SK-N-SH treated with all-trans-retinoic acid at 6 μM for 48 hours (cell line): ENCODE data around the gene SDK1.

Experiments used
- ATAC-seq: fragments of 200-7000 bp; cut with Tn5 transposase; 3 replicates; pipeline ENCODE4 v1.9.1; 2020; ENCODE audit warnings: mild to moderate bottlenecking, moderate library complexity
- ARNTL ChIP-seq: fragments of 450-650 bp; formaldehyde crosslinking; IDR thresholded peaks from 2 replicates; pipeline ENCODE4 v1.5.0; 2020; ENCODE audit warnings: low read depth, mild to moderate bottlenecking, moderate library complexity, borderline replicate concordance
- BACH2 ChIP-seq: fragments of 250-450 bp; sonication (Bioruptor Pico); IDR thresholded peaks from 2 replicates; pipeline ENCODE4 v1.9.0; 2021; ENCODE audit warnings: mild to moderate bottlenecking, borderline replicate concordance
- CSDC2 ChIP-seq: fragments of 250-450 bp; sonication (Bioruptor Pico); IDR thresholded peaks from 2 replicates; pipeline ENCODE4 v1.5.0; 2020; ENCODE audit warnings: mild to moderate bottlenecking, moderate library complexity
- ESRRG ChIP-seq: fragments of 250-450 bp; sonication (Bioruptor Pico); IDR thresholded peaks from 2 replicates; pipeline ENCODE4 v1.6.1; 2021; ENCODE audit warnings: mild to moderate bottlenecking
- GLIS3 ChIP-seq: fragments of 250-450 bp; sonication (Bioruptor Pico); IDR thresholded peaks from 2 replicates; pipeline ENCODE4 v1.5.0; 2020; ENCODE audit warnings: mild to moderate bottlenecking, moderate library complexity
- ISL1 ChIP-seq: fragments of 250-450 bp; sonication (Bioruptor Pico); IDR thresholded peaks from 2 replicates; pipeline ENCODE4 v2.1.2; 2022; ENCODE audit warnings: mild to moderate bottlenecking, moderate library complexity
- PPARA ChIP-seq: fragments of 250-450 bp; sonication (Bioruptor Pico); IDR thresholded peaks from 2 replicates; pipeline ENCODE4 v1.5.0; 2020; ENCODE audit warnings: mild to moderate bottlenecking, borderline replicate concordance
- RARB ChIP-seq: fragments of 250-450 bp; sonication (Bioruptor Pico); IDR thresholded peaks from 2 replicates; pipeline ENCODE4 v1.8.0; 2021; ENCODE audit warnings: mild to moderate bottlenecking, moderate library complexity
- SNAI2 ChIP-seq: fragments of 250-450 bp; sonication (Bioruptor Pico); IDR thresholded peaks from 2 replicates; pipeline ENCODE4 v1.5.0; 2020; ENCODE audit warnings: mild to moderate bottlenecking, moderate library complexity
- TCF4 ChIP-seq: fragments of 250-450 bp; sonication (Bioruptor Pico); IDR thresholded peaks from 2 replicates; pipeline ENCODE4 v1.8.0; 2021; ENCODE audit warnings: mild to moderate bottlenecking, moderate library complexity, borderline replicate concordance
- ZC3H10 ChIP-seq: fragments of 250-450 bp; sonication (Bioruptor Pico); IDR thresholded peaks from 2 replicates; pipeline ENCODE4 v1.5.1; 2021; ENCODE audit warnings: mild to moderate bottlenecking, moderate library complexity
- ZFP3 ChIP-seq: fragments of 250-450 bp; sonication (Bioruptor Pico); IDR thresholded peaks from 2 replicates; pipeline ENCODE4 v1.5.0; 2020; ENCODE audit warnings: mild to moderate bottlenecking, moderate library complexity
- ZNF70 ChIP-seq: fragments of 450-650 bp; formaldehyde crosslinking; IDR thresholded peaks from 2 replicates; pipeline ENCODE4 v1.5.0; 2020; ENCODE audit warnings: mild to moderate bottlenecking, moderate library complexity
- ZNF8 ChIP-seq: fragments of 450-650 bp; formaldehyde crosslinking; IDR thresholded peaks from 2 replicates; pipeline ENCODE4 v1.5.0; 2020; ENCODE audit warnings: mild to moderate bottlenecking, moderate library complexity
- TF ChIP-seq, protein P1 (sequence below): fragments of 250-450 bp; sonication (Bioruptor Pico); IDR thresholded peaks from 2 replicates; pipeline ENCODE4 v1.8.0; 2021; ENCODE audit warnings: low read depth, mild to moderate bottlenecking, moderate library complexity, borderline replicate concordance
- TF ChIP-seq, protein P2 (sequence below): fragments of 250-450 bp; sonication (Bioruptor Pico); IDR thresholded peaks from 2 replicates; pipeline ENCODE4 v1.5.1; 2021; ENCODE audit warnings: mild to moderate bottlenecking, moderate library complexity
- TF ChIP-seq, protein P3 (sequence below): fragments of 250-450 bp; sonication (Bioruptor Pico); IDR thresholded peaks from 2 replicates; pipeline ENCODE4 v1.5.0; 2020; ENCODE audit warnings: mild to moderate bottlenecking, moderate library complexity
- TF ChIP-seq, protein P4 (sequence below): fragments of 250-450 bp; sonication (Bioruptor Pico); IDR thresholded peaks from 2 replicates; pipeline ENCODE4 v1.8.0; 2020; ENCODE audit warnings: mild to moderate bottlenecking, moderate library complexity, borderline replicate concordance

Gene SDK1

DNA sequence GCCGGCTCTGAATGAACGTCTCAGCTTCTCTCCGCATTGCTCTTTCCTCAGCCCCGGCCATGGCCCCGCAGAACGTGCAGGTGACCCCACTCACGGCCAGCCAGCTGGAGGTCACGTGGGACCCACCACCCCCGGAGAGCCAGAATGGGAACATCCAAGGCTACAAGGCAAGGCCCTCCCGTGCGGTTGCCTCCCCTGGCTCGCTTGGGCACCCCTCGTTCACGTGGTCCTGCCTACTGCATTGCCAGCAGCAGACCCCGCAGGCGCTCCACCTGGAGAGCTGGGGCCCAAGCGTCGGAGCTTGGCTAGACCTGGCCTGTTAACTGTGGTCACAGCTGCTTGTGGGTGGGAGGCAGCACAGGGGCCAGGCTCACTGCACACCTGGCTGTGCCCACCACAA is 904.8 kb downstream of the SDK1 start:
- ATAC-seq = no peak
- TF ChIP-seq, protein P1, sequence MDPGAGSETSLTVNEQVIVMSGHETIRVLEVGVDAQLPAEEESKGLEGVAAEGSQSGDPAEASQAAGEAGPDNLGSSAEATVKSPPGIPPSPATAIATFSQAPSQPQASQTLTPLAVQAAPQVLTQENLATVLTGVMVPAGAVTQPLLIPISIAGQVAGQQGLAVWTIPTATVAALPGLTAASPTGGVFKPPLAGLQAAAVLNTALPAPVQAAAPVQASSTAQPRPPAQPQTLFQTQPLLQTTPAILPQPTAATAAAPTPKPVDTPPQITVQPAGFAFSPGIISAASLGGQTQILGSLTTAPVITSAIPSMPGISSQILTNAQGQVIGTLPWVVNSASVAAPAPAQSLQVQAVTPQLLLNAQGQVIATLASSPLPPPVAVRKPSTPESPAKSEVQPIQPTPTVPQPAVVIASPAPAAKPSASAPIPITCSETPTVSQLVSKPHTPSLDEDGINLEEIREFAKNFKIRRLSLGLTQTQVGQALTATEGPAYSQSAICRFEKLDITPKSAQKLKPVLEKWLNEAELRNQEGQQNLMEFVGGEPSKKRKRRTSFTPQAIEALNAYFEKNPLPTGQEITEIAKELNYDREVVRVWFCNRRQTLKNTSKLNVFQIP (CRISPR knock-in tag) = no peak
- TF ChIP-seq ESRRG (CRISPR knock-in tag) = no peak
- no peak for TF ChIP-seq ISL1
- TF ChIP-seq SNAI2 = no peak
- TF ChIP-seq GLIS3 (CRISPR knock-in tag) = no peak
- TF ChIP-seq, protein P2, sequence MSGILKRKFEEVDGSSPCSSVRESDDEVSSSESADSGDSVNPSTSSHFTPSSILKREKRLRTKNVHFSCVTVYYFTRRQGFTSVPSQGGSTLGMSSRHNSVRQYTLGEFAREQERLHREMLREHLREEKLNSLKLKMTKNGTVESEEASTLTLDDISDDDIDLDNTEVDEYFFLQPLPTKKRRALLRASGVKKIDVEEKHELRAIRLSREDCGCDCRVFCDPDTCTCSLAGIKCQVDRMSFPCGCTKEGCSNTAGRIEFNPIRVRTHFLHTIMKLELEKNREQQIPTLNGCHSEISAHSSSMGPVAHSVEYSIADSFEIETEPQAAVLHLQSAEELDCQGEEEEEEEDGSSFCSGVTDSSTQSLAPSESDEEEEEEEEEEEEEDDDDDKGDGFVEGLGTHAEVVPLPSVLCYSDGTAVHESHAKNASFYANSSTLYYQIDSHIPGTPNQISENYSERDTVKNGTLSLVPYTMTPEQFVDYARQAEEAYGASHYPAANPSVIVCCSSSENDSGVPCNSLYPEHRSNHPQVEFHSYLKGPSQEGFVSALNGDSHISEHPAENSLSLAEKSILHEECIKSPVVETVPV = no peak
- TF ChIP-seq ZNF70 (CRISPR knock-in tag) = no peak
- TF ChIP-seq ARNTL = no peak
- TF ChIP-seq RARB (CRISPR knock-in tag) = no peak
- TF ChIP-seq, protein P3, sequence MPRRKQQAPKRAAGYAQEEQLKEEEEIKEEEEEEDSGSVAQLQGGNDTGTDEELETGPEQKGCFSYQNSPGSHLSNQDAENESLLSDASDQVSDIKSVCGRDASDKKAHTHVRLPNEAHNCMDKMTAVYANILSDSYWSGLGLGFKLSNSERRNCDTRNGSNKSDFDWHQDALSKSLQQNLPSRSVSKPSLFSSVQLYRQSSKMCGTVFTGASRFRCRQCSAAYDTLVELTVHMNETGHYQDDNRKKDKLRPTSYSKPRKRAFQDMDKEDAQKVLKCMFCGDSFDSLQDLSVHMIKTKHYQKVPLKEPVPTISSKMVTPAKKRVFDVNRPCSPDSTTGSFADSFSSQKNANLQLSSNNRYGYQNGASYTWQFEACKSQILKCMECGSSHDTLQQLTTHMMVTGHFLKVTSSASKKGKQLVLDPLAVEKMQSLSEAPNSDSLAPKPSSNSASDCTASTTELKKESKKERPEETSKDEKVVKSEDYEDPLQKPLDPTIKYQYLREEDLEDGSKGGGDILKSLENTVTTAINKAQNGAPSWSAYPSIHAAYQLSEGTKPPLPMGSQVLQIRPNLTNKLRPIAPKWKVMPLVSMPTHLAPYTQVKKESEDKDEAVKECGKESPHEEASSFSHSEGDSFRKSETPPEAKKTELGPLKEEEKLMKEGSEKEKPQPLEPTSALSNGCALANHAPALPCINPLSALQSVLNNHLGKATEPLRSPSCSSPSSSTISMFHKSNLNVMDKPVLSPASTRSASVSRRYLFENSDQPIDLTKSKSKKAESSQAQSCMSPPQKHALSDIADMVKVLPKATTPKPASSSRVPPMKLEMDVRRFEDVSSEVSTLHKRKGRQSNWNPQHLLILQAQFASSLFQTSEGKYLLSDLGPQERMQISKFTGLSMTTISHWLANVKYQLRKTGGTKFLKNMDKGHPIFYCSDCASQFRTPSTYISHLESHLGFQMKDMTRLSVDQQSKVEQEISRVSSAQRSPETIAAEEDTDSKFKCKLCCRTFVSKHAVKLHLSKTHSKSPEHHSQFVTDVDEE = no peak
- TF ChIP-seq, protein P4, sequence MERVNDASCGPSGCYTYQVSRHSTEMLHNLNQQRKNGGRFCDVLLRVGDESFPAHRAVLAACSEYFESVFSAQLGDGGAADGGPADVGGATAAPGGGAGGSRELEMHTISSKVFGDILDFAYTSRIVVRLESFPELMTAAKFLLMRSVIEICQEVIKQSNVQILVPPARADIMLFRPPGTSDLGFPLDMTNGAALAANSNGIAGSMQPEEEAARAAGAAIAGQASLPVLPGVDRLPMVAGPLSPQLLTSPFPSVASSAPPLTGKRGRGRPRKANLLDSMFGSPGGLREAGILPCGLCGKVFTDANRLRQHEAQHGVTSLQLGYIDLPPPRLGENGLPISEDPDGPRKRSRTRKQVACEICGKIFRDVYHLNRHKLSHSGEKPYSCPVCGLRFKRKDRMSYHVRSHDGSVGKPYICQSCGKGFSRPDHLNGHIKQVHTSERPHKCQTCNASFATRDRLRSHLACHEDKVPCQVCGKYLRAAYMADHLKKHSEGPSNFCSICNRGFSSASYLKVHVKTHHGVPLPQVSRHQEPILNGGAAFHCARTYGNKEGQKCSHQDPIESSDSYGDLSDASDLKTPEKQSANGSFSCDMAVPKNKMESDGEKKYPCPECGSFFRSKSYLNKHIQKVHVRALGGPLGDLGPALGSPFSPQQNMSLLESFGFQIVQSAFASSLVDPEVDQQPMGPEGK = no peak
- no peak for TF ChIP-seq ZC3H10 (CRISPR knock-in tag)
- TF ChIP-seq BACH2 (CRISPR knock-in tag) = no peak
- no peak for TF ChIP-seq PPARA (CRISPR knock-in tag)

DNA sequence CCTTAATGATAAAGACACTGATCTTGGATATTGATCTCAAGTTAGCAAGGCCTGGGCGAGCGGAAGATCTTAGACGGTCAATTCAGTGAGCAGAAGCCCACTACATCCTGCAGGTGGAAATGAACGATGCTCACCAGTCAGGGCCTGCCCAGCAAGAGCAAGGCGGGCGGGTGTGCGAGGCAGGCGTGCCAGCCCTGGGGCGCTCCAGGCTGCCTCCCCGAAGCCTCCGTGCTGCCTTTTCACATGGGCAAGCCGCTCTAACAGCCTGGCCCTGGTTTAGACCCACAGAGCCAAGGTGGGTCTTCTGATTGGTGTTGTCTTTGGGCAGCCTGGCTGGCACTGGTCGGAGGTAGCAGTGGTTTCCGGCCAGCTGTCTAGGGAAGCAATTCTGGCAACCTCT is 906.0 kb downstream of the SDK1 start:
- no peak for ATAC-seq
- no peak for TF ChIP-seq BACH2 (CRISPR knock-in tag)
- no peak for TF ChIP-seq ESRRG (CRISPR knock-in tag)
- TF ChIP-seq GLIS3 (CRISPR knock-in tag) = no peak
- TF ChIP-seq, protein P1 (CRISPR knock-in tag) = no peak
- TF ChIP-seq ZFP3 = no peak
- TF ChIP-seq, protein P2 = no peak
- no peak for TF ChIP-seq TCF4 (CRISPR knock-in tag)
- no peak for TF ChIP-seq ZC3H10 (CRISPR knock-in tag)

DNA sequence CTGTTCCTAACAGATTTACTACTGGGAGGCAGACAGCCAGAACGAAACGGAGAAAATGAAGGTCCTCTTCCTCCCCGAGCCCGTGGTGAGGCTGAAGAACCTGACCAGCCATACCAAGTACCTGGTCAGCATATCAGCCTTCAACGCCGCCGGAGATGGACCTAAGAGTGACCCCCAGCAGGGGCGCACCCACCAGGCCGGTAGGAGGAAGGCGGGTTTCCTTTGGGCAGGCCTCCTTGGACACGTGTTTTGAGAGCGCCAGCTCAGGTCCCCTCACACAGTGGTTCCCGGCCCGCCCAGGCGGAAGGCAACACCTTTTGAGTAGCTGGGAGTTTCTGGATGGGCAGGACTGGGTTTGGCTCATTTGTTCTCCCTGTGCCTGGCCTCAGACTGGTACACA is 907.0 kb downstream of the SDK1 start:
- ATAC-seq = no peak
- no peak for TF ChIP-seq ZFP3
- no peak for TF ChIP-seq CSDC2
- TF ChIP-seq ZNF8 (CRISPR knock-in tag) = no peak
- TF ChIP-seq, protein P4 = no peak
- TF ChIP-seq, all 23 proteins: peak for 0
